Body of pancreas (tissue), 4 donors: ENCODE results near the gene GNA15. TPM values are rescaled to one million over a fixed set of nuclear protein-coding genes. Genes with fewer than 3 reads are reported as not detected.

Source experiments
- ATAC-seq: fragments of 150-250 bp; one replicate; pipeline ENCODE4 v1.9.1; 2016
- DNase-seq, 4 donors: peaks; one replicate each; pipeline ENCODE4 v3.0.0-alpha.2; 2019
- H3K27ac ChIP-seq, 4 donors: fragments of 200-600 bp; sonication (generic); 1 replicate in 3 of 4; 2 replicates in 1 of 4; pipeline versions ENCODE4 v1.5.1 to v1.6.1; 2016 to 2019; ENCODE audit warnings: mild to moderate bottlenecking in 1 of 4, mixed read lengths in 1 of 4, moderate library complexity in 1 of 4
- H3K27me3 ChIP-seq, 2 donors: fragments of 200-600 bp; sonication (generic); one replicate each; pipeline ENCODE4 v1.6.0; 2016; ENCODE audit warnings: mild to moderate bottlenecking in 1 of 2
- H3K36me3 ChIP-seq, 2 donors: fragments of 200-600 bp; sonication (generic); replicated peaks in 1 of 2; 2 replicates each; pipeline ENCODE4 v1.5.1; 2016; ENCODE audit warnings: low read depth in 2 of 2; ENCODE audit not compliant: insufficient read depth in 1 of 2
- H3K4me1 ChIP-seq: fragments of 200-600 bp; sonication (generic); one replicate; pipeline ENCODE4 v1.6.0; 2016
- H3K4me3 ChIP-seq, 2 donors: fragments of 200-600 bp; sonication (generic); 1 replicate in 1 of 2; 2 replicates in 1 of 2; pipeline ENCODE4 v1.5.1; 2016 to 2019
- H3K9me3 ChIP-seq, 3 donors: fragments of 200-600 bp; sonication (generic); 1 replicate in 2 of 3; 2 replicates in 1 of 3; pipeline ENCODE4 v1.5.1; 2016
- POLR2A ChIP-seq, 3 donors: fragments of 450-650 bp; IDR thresholded peaks; one replicate each; pipeline ENCODE4 v1.6.1; 2016; ENCODE audit warnings: antibody characterized with exemption in 3 of 3, mild to moderate bottlenecking in 2 of 3
- WGBS, 2 donors: methylation state at CpG; one replicate each; pipeline ENCODE4 v1.1.5; 2017; 5-methylcytosine and 5-hydroxymethylcytosine counted together
- intact Hi-C: fragments of 100-400 bp; cut with DNase I; formaldehyde crosslinking; loops from one replicate; pipeline ENCODE4 v1.15.1; 2023
- total RNA-seq, 2 donors: library from RNA; depleted of rRNA; stranded (reverse); fragments of >200 nt; gene quantifications; one replicate each; pipeline ENCODE4 v1.1.0, GENCODE V29; 2016
- TF ChIP-seq, protein P1 (sequence below), 7 experiments: fragments of 450-650 bp in 4 of 7; fragments of 200-600 bp in 3 of 7; sonication (generic) in 3 of 7; IDR thresholded peaks; one replicate each; pipeline ENCODE4 v1.5.1; 2016 to 2019; ENCODE audit warnings: antibody characterized with exemption in 7 of 7

The GNA15 gene
- total RNA-seq, 2 donors from 2014 or later, result 1.6 to 2.6 TPM

DNA sequence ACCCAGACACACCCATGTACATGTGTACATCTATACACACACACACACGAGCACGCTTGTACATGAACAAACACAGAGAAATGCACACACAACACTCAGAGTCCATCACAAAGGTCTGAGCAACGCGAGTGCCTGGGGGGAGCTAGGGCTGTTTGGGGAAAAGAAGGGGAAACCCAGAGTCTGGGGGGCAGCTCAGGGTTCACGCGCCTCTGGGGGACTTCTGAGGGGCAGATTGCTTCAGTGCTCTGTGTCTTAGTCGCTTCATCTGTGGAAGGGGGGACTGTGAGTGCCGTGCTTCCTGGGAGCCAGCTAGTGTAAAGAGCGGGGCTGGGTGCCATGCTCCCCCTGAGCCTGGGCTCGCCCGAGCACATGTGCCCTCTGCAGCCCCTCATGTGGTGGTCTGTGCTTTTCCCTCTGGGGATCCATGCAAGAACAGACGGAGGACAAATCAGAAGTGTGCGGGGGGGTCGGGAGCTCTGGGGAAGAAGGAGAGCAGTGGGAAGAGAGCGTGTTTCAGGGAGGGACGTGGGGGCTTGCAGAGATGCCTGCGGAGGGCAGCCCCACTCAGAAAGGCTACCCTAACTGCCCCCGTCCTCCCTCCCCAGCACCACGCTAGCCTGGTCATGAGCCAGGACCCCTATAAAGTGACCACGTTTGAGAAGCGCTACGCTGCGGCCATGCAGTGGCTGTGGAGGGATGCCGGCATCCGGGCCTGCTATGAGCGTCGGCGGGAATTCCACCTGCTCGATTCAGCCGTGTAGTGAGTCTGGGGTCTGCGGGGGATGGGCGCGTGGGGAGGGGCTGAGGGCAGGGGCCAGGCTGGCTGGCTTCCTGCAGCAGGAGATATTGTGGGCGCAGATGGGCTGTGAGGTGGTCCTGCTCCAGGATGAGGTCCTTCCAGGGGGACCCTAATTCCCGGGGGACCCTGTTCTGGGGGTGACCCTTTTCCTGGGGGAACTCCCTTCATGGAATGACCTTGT lies 14.0 kb downstream of the GNA15 start:
- ATAC-seq (no peak), DNase-seq (no peak)
- Histone ChIP-seq H3K27me3 (peaks cover 0 to 4% of the 10 kb centered on the region in 2 donors), H3K4me3 (no peak overlapping the region), H3K4me1 (no peaks in the 10 kb centered on the region), H3K9me3 (no peaks in the 10 kb centered on the region), H3K27ac (no peak overlapping the region), H3K36me3 (no peaks in the 10 kb centered on the region)
- 40% methylated on average over 18 to 35 of the region's 35 CpGs for WGBS, 2 donors
- intact Hi-C loops, result loop anchor here (10.0 kb wide), 1 partner anchor 485 kb away; no protein-coding TSS in a partner anchor
- TF ChIP-seq POLR2A (IDR thresholded peaks at IDR 0.05), result no peak
- TF ChIP-seq, protein P1, sequence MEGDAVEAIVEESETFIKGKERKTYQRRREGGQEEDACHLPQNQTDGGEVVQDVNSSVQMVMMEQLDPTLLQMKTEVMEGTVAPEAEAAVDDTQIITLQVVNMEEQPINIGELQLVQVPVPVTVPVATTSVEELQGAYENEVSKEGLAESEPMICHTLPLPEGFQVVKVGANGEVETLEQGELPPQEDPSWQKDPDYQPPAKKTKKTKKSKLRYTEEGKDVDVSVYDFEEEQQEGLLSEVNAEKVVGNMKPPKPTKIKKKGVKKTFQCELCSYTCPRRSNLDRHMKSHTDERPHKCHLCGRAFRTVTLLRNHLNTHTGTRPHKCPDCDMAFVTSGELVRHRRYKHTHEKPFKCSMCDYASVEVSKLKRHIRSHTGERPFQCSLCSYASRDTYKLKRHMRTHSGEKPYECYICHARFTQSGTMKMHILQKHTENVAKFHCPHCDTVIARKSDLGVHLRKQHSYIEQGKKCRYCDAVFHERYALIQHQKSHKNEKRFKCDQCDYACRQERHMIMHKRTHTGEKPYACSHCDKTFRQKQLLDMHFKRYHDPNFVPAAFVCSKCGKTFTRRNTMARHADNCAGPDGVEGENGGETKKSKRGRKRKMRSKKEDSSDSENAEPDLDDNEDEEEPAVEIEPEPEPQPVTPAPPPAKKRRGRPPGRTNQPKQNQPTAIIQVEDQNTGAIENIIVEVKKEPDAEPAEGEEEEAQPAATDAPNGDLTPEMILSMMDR (IDR thresholded peaks at IDR 0.05), result no peak

DNA sequence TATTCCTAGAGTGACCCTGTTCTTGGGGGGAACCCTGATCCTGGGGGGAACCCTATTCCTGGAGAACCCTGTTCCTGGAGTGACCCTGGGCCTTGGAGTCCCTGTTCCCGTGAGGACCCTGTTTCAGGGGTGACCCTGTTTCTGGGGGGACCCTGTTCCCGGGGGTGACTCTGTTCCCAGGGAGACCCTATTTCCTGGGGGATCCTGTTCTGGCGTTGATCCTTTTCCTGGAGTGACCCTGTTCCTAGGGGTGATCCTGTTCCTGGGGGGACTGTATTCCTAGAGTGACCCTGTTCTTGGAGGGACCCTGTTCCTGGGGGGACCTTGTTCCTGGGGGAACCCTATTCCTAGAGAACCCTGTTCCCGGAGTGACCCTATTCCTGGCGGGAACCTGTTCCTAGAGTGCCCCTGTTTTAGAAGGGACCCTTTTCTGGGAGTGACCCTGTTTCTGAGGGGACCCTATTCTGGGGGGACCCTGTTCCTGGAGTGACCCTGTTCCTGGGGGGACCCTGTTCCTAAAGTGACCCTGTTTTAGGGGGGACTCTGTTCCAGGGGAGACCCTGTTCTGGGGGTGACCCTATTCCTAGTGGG lies 15.0 kb downstream of the GNA15 start:
- TF ChIP-seq, protein P1 (IDR thresholded peaks at IDR 0.05), result no peak
- no peak for TF ChIP-seq POLR2A (IDR thresholded peaks at IDR 0.05)
- Histone ChIP-seq H3K4me3 (no peak overlapping the region), H3K27ac (no peak overlapping the region), H3K36me3 (no peaks in the 10 kb centered on the region), H3K4me1 (no peaks in the 10 kb centered on the region), H3K9me3 (no peaks in the 10 kb centered on the region), H3K27me3 (peaks cover 0 to 4% of the 10 kb centered on the region in 2 donors)
- DNase-seq (no peak), ATAC-seq (no peak)
- WGBS, 2 donors, result 40 to 62% methylated on average over 2 to 5 of the region's 5 CpGs
- intact Hi-C loops, result no loop called here

DNA sequence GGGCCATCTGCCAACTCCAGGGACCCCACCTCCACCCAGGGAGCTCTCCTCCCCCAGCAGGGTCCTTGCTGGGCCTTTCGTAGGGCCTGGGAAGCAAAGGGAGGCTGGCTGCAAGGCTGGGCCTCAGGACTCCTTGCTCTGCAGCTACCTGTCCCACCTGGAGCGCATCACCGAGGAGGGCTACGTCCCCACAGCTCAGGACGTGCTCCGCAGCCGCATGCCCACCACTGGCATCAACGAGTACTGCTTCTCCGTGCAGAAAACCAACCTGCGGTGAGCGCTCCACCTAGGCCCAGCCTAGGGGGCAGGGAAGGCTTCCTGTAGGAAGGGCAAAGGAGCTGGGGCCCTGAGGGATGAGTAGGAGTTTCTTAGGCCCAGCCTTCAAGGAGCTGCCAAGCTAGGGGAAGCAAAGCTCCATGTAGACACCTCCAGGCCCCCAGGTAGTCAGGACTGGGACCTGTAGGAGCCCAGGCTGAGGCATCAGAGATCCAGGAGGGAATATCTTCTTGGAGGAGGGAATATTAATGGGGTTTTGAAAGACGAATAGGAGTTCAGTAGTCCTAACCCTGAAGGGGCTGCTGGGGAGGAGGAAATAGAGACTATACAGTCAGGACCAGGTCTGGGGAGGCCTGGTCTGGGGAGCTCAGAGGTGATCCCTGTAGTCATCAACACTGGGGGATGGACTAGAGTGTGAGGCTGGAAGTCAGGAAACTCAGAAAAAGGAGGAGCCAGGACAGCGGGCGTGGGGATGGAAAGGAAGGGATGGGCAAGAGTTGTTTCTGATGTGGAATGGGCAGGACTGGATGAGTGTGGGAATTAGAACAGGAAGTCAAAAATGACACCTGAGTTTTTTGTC lies 16.0 kb downstream of the GNA15 start:
- no peaks in the 10 kb centered on the region for H3K4me1 ChIP-seq
- DNase-seq (no peak), ATAC-seq (no peak)
- intact Hi-C loops, result no loop called here
- H3K27ac ChIP-seq, result no peak overlapping the region
- H3K36me3 ChIP-seq, result no peaks in the 10 kb centered on the region
- H3K4me3 ChIP-seq, result no peak overlapping the region
- H3K9me3 ChIP-seq, result no peaks in the 10 kb centered on the region
- H3K27me3 ChIP-seq, result peaks cover 0 to 4% of the 10 kb centered on the region in 2 donors
- WGBS, 2 donors, result 78 to 79% methylated on average over 14 of the region's 14 CpGs
- TF ChIP-seq, protein P1 (IDR thresholded peaks at IDR 0.05), result no peak
- no peak for TF ChIP-seq POLR2A (IDR thresholded peaks at IDR 0.05)

DNA sequence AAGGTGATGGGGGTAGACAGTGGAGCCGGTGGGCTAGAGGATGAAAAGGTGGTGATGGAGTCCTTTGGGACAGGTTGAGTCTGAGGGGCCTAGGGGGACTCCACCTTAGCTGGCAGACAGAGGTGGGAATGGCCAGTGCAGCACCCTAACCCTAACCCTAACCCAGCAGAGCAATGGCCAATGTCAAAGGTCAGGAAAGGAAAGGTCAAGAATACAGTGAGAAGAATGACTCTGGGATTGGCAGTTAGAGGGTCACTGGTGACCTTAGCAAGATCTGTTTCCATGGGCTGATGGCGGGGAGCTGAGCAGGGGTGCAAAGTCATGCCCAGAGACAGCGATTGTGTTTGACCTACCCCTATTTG lies 16.6 kb downstream of the GNA15 start:
- Histone ChIP-seq H3K27ac (no peak overlapping the region), H3K27me3 (peaks cover 0 to 4% of the 10 kb centered on the region in 2 donors), H3K4me1 (no peaks in the 10 kb centered on the region), H3K9me3 (no peaks in the 10 kb centered on the region), H3K4me3 (no peak overlapping the region), H3K36me3 (no peaks in the 10 kb centered on the region)
- 80 to 89% methylated on average over 3 of the region's 3 CpGs for WGBS, 2 donors
- no peak for TF ChIP-seq POLR2A (IDR thresholded peaks at IDR 0.05)
- TF ChIP-seq, protein P1 (IDR thresholded peaks at IDR 0.05), result no peak
- ATAC-seq (no peak), DNase-seq (no peak)
- intact Hi-C loops, result no loop called here
